ENCODE data around the gene CAND2.

Gene CAND2

GRCh38 chr3:12809001-12809400 is 12.5 kb downstream of the CAND2 start:
- Histone ChIP-seq H3K27me3 (ENCODE audit: insufficient read depth, low read length) (no peaks in the 10 kb centered on the region), H3K9me3 (ENCODE audit: insufficient read depth, low read depth, low read length) (no peaks in the 10 kb centered on the region), H3K27ac (ENCODE audit: low read depth, low read length) (no peak overlapping the region), H3K9ac (ENCODE audit: low read depth, low read length) (no peak overlapping the region), H3K36me3 (ENCODE audit: insufficient read depth, low read length) (peaks cover 13% of the 10 kb centered on the region; the same call in 1 of the 2 replicates), H3K4me3 (ENCODE audit: low read length) (no peak overlapping the region), H3K4me1 (ENCODE audit: insufficient read depth, low read length) (peaks cover 7% of the 10 kb centered on the region)
- 85% methylated on average over 3 of the region's 3 CpGs for WGBS

DNA sequence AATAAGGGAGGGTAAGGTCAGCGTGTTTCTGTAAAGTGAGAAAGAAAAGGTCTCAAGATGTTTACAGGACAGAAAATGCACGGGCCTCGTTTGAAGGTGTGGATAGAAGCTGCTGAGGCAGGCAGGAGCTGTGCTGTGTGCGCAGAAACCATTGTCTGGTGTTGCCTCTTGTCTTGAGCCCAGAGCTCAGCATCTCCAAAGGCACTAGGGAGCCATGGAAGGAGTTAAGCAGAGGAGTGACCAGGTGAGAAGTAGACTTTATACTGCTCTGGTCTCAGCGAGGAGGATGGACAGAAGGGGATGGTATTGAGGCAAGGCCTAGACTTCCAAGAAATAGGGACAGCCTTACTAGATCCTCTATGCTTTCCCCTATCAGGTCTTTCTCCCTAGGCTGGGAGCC is 13.0 kb downstream of the CAND2 start:
- Histone ChIP-seq H3K4me1 (ENCODE audit: insufficient read depth, low read length) (peaks cover 7% of the 10 kb centered on the region), H3K36me3 (ENCODE audit: insufficient read depth, low read length) (peaks cover 12% of the 10 kb centered on the region; the same call in 1 of the 2 replicates), H3K27me3 (ENCODE audit: insufficient read depth, low read length) (no peaks in the 10 kb centered on the region), H3K27ac (ENCODE audit: low read depth, low read length) (peak overlapping the region; percentile 39; the same call in 1 of the 2 replicates), H3K9ac (ENCODE audit: low read depth, low read length) (peak overlapping the region; percentile 43), H3K9me3 (ENCODE audit: insufficient read depth, low read depth, low read length) (no peaks in the 10 kb centered on the region), H3K4me3 (ENCODE audit: low read length) (peak overlapping the region; percentile 59)
- 89% methylated on average over 5 of the region's 5 CpGs for WGBS

GRCh38 chr3:12810013-12810780 is 13.7 kb downstream of the CAND2 start:
- H3K4me3 ChIP-seq (ENCODE audit: low read length) = peak overlapping the region; percentile 59
- peak overlapping the region; percentile 43 for H3K9ac ChIP-seq (ENCODE audit: low read depth, low read length)
- 2% methylated on average over 50 of the region's 50 CpGs for WGBS
- H3K36me3 ChIP-seq (ENCODE audit: insufficient read depth, low read length) = peaks cover 7% of the 10 kb centered on the region; the same call in 1 of the 2 replicates
- H3K9me3 ChIP-seq (ENCODE audit: insufficient read depth, low read depth, low read length) = no peaks in the 10 kb centered on the region
- H3K27ac ChIP-seq (ENCODE audit: low read depth, low read length) = peak overlapping the region; percentile 39; the same call in 1 of the 2 replicates
- H3K4me1 ChIP-seq (ENCODE audit: insufficient read depth, low read length) = peaks cover 7% of the 10 kb centered on the region
- no peaks in the 10 kb centered on the region for H3K27me3 ChIP-seq (ENCODE audit: insufficient read depth, low read length)

DNA sequence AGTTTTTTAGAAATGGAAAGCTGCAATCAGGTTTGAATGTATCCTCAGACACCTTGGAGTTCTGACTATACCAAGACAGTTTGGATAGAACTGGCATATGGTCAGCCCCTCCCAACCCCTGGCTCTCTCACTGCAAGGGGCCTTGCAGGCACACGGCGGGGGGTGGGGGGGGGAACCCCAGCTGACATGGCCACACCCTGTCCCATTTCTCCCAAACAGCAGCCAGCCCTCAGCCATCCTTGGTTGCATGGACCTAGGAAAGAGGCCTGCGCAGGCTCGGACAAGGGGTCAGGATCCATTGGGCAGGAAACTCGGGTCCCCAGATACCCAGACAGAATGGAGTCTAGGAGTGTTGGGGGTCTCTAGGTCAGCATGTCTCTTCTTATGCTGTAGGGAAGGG is 14.5 kb downstream of the CAND2 start:
- H3K27me3 ChIP-seq (ENCODE audit: insufficient read depth, low read length) = no peaks in the 10 kb centered on the region
- 85% methylated on average over 5 of the region's 5 CpGs for WGBS
- no peak overlapping the region for H3K27ac ChIP-seq (ENCODE audit: low read depth, low read length)
- H3K9ac ChIP-seq (ENCODE audit: low read depth, low read length) = no peak overlapping the region
- peaks cover 7% of the 10 kb centered on the region for H3K4me1 ChIP-seq (ENCODE audit: insufficient read depth, low read length)
- H3K36me3 ChIP-seq (ENCODE audit: insufficient read depth, low read length) = peaks cover 11% of the 10 kb centered on the region
- peak overlapping the region; percentile 46 for H3K4me3 ChIP-seq (ENCODE audit: low read length)
- H3K9me3 ChIP-seq (ENCODE audit: insufficient read depth, low read depth, low read length) = no peaks in the 10 kb centered on the region

DNA sequence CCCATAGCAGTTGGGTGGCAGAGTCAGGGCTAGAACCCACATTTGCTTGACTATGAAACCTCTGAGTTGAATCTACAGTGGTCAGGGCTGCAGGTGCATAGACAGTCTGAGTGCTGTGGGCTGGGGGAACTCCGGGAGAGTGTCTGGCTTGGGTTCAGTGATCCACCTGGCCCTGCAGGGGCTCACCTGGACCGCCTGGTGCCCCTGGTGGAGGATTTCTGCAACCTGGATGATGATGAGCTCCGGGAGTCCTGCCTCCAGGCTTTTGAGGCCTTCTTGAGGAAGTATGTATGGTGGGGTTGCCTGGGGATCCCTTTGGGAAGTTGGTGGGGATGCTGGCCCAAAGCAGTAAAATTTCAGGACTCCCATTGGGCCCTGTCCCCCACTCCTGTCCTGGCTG is 16.3 kb downstream of the CAND2 start:
- Histone ChIP-seq H3K27ac (ENCODE audit: low read depth, low read length) (no peak overlapping the region), H3K4me3 (ENCODE audit: low read length) (no peak overlapping the region), H3K9ac (ENCODE audit: low read depth, low read length) (no peak overlapping the region), H3K36me3 (ENCODE audit: insufficient read depth, low read length) (peaks cover 24% of the 10 kb centered on the region), H3K27me3 (ENCODE audit: insufficient read depth, low read length) (no peaks in the 10 kb centered on the region), H3K9me3 (ENCODE audit: insufficient read depth, low read depth, low read length) (no peaks in the 10 kb centered on the region), H3K4me1 (ENCODE audit: insufficient read depth, low read length) (peaks cover 7% of the 10 kb centered on the region)
- 85% methylated on average over 3 of the region's 3 CpGs for WGBS

DNA sequence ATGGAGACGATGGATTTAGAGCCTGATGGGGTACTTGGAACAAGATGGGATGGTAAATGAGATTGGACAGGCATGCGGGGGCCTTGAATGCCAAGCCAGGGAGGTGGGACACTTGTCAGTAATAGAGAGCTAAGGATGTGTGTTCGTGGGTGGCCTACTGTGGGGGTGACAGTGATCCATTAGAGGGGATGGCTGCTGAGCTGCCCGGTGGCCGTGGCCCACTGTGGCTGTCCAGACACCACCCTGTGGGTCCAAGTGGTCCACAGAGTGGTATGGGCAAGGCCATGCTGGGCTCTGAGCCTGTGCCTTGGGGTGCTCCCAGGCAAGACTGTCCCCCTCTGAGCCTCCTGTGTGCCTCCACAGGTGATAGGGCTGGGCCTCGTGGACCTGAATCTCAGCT is 17.5 kb downstream of the CAND2 start:
- Histone ChIP-seq H3K27me3 (ENCODE audit: insufficient read depth, low read length) (no peaks in the 10 kb centered on the region), H3K4me3 (ENCODE audit: low read length) (no peak overlapping the region), H3K4me1 (ENCODE audit: insufficient read depth, low read length) (peaks cover 7% of the 10 kb centered on the region), H3K27ac (ENCODE audit: low read depth, low read length) (no peak overlapping the region), H3K9ac (ENCODE audit: low read depth, low read length) (no peak overlapping the region), H3K36me3 (ENCODE audit: insufficient read depth, low read length) (peaks cover 29% of the 10 kb centered on the region), H3K9me3 (ENCODE audit: insufficient read depth, low read depth, low read length) (no peaks in the 10 kb centered on the region)
- WGBS = 93% methylated on average over 6 of the region's 6 CpGs

DNA sequence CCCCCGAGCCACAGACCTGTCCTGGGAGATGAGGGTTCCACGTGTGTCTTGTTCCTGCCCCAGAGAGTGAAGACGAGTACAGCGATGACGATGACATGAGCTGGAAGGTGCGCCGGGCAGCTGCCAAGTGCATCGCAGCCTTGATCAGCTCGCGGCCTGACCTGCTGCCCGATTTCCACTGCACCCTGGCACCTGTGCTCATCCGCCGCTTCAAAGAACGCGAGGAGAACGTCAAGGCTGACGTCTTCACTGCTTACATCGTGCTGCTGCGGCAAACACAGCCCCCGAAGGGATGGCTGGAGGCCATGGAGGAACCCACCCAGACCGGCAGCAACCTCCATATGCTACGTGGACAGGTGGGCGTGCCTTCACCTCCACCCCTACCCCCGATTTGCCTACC is 18.6 kb downstream of the CAND2 start:
- Histone ChIP-seq H3K4me3 (ENCODE audit: low read length) (no peak overlapping the region), H3K9ac (ENCODE audit: low read depth, low read length) (no peak overlapping the region)
- WGBS = 96% methylated on average over 24 of the region's 24 CpGs

DNA sequence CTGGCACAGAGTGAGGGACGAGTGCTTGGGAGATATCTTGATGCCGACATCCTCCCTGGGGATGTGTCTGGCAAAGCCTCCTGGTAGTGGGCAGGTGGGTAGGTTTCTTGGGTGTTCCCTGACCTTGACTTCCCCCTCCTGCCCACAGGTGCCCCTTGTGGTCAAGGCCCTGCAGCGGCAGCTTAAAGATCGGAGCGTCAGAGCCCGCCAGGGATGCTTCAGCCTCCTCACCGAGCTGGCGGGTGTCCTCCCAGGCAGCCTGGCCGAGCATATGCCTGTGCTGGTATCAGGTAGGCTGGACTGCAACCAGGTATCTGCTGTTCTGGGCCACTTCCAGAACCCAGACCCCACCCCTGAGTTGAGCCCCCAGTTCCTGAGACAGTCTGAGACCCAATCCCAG is 19.2 kb downstream of the CAND2 start:
- Histone ChIP-seq H3K4me3 (ENCODE audit: low read length) (no peak overlapping the region), H3K36me3 (ENCODE audit: insufficient read depth, low read length) (peaks cover 29% of the 10 kb centered on the region), H3K9ac (ENCODE audit: low read depth, low read length) (no peak overlapping the region), H3K27ac (ENCODE audit: low read depth, low read length) (no peak overlapping the region), H3K27me3 (ENCODE audit: insufficient read depth, low read length) (no peaks in the 10 kb centered on the region), H3K4me1 (ENCODE audit: insufficient read depth, low read length) (peaks cover 4% of the 10 kb centered on the region), H3K9me3 (ENCODE audit: insufficient read depth, low read depth, low read length) (no peaks in the 10 kb centered on the region)
- 84% methylated on average over 9 of the region's 9 CpGs for WGBS

More for the DNA sequence above, 18.6 kb downstream of the CAND2 start:
- peaks cover 29% of the 10 kb centered on the region for H3K36me3 ChIP-seq (ENCODE audit: insufficient read depth, low read length)
- H3K27ac ChIP-seq (ENCODE audit: low read depth, low read length) = no peak overlapping the region
- no peaks in the 10 kb centered on the region for H3K9me3 ChIP-seq (ENCODE audit: insufficient read depth, low read depth, low read length)
- peaks cover 7% of the 10 kb centered on the region for H3K4me1 ChIP-seq (ENCODE audit: insufficient read depth, low read length)
- H3K27me3 ChIP-seq (ENCODE audit: insufficient read depth, low read length) = no peaks in the 10 kb centered on the region

- no peaks in the 10 kb centered on the region for H3K4me1 ChIP-seq (ENCODE audit: insufficient read depth, low read length)
- no peak overlapping the region for H3K9ac ChIP-seq (ENCODE audit: low read depth, low read length)
- no peaks in the 10 kb centered on the region for H3K27me3 ChIP-seq (ENCODE audit: insufficient read depth, low read length)
- H3K4me3 ChIP-seq (ENCODE audit: low read length) = no peak overlapping the region
- no peaks in the 10 kb centered on the region for H3K9me3 ChIP-seq (ENCODE audit: insufficient read depth, low read depth, low read length)
- no peak overlapping the region for H3K27ac ChIP-seq (ENCODE audit: low read depth, low read length)
- H3K36me3 ChIP-seq (ENCODE audit: insufficient read depth, low read length) = peaks cover 29% of the 10 kb centered on the region
- 95% methylated on average over 34 of the region's 34 CpGs for WGBS
These were observed 20.3 kb downstream of the CAND2 start for GRCh38 chr3:12816521-12817342.

DNA sequence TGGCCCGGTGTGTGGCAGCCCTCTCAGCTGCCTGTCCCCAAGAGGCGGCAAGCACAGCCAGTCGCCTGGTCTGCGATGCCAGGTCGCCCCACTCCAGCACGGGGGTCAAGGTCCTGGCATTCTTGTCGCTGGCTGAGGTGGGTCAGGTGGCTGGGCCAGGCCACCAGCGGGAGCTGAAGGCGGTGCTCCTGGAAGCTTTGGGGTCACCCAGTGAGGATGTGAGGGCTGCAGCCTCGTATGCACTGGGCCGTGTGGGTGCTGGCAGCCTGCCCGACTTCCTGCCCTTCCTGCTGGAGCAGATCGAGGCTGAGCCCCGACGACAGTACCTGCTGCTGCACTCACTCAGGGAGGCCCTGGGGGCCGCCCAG is 20.8 kb downstream of the CAND2 start:
- Histone ChIP-seq H3K27me3 (ENCODE audit: insufficient read depth, low read length) (no peaks in the 10 kb centered on the region), H3K9ac (ENCODE audit: low read depth, low read length) (no peak overlapping the region), H3K36me3 (ENCODE audit: insufficient read depth, low read length) (peaks cover 29% of the 10 kb centered on the region), H3K4me3 (ENCODE audit: low read length) (no peak overlapping the region), H3K4me1 (ENCODE audit: insufficient read depth, low read length) (no peaks in the 10 kb centered on the region), H3K9me3 (ENCODE audit: insufficient read depth, low read depth, low read length) (no peaks in the 10 kb centered on the region), H3K27ac (ENCODE audit: low read depth, low read length) (no peak overlapping the region)
- WGBS = 95% methylated on average over 16 of the region's 16 CpGs

DNA sequence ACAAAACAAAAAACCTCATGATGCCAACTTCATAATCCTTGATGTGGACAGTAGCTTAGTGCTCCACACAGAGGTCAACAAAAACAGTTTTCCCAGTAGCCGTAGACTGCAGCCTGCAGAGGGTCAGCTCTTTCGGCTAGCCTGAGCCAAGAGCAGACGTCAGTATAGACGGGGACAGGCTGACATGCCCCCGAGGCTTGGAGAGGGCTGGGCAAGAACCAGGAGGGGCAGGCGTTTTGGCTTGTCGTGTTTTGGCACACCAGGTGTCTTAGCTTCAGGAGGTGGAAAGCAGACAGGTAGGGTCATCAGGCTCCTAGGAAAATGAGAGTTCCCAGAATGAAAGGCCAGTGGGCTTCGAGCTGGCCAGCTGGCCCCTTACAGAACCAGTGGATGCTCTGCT is 21.8 kb downstream of the CAND2 start:
- no peaks in the 10 kb centered on the region for H3K9me3 ChIP-seq (ENCODE audit: insufficient read depth, low read depth, low read length)
- no peak overlapping the region for H3K4me3 ChIP-seq (ENCODE audit: low read length)
- no peaks in the 10 kb centered on the region for H3K27me3 ChIP-seq (ENCODE audit: insufficient read depth, low read length)
- peaks cover 29% of the 10 kb centered on the region for H3K36me3 ChIP-seq (ENCODE audit: insufficient read depth, low read length)
- H3K4me1 ChIP-seq (ENCODE audit: insufficient read depth, low read length) = no peaks in the 10 kb centered on the region
- no peak overlapping the region for H3K27ac ChIP-seq (ENCODE audit: low read depth, low read length)
- 91% methylated on average over 8 of the region's 8 CpGs for WGBS
- H3K9ac ChIP-seq (ENCODE audit: low read depth, low read length) = no peak overlapping the region

Measured in HUES64 (cell line).